ENCODE data around the gene YARS1.

Gene YARS1

DNA sequence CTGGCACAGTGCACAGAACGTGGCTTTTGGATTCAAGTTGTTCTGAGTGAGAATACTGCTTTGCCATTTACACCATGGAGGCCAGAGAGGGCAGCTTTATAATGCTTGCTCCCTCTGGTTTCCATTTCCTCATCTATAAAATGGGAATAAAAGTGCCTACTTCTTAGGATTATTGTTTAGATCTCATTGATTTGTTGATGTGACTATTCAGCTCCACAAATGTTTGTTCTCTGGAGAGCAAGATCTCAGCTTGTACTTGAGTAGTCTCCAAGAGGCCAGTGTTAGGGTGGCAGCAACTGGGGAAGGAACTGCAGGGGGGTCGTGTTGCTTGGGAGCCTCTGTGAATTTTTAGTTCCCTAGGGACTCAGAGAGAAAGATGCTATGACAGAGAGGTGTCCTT is 55.2 kb downstream of the YARS1 start:
- no peaks in the 10 kb centered on the region for H3K9me2 ChIP-seq (replicated peaks; ENCODE audit: insufficient read depth, low read length)
- TF ChIP-seq, protein P1, sequence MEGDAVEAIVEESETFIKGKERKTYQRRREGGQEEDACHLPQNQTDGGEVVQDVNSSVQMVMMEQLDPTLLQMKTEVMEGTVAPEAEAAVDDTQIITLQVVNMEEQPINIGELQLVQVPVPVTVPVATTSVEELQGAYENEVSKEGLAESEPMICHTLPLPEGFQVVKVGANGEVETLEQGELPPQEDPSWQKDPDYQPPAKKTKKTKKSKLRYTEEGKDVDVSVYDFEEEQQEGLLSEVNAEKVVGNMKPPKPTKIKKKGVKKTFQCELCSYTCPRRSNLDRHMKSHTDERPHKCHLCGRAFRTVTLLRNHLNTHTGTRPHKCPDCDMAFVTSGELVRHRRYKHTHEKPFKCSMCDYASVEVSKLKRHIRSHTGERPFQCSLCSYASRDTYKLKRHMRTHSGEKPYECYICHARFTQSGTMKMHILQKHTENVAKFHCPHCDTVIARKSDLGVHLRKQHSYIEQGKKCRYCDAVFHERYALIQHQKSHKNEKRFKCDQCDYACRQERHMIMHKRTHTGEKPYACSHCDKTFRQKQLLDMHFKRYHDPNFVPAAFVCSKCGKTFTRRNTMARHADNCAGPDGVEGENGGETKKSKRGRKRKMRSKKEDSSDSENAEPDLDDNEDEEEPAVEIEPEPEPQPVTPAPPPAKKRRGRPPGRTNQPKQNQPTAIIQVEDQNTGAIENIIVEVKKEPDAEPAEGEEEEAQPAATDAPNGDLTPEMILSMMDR (IDR thresholded peaks at IDR 0.05; ENCODE audit: low read length), result no peak
- TF ChIP-seq EZH2 (optimal IDR thresholded peaks at IDR 0.05; ENCODE audit: low read depth, low read length) (no peak), EZH2phosphoT487 (IDR thresholded peaks at IDR 0.05; ENCODE audit: low read length) (no peak)
- H3K36me3 ChIP-seq (replicated peaks; ENCODE audit: insufficient read depth, low read length), result no peaks in the 10 kb centered on the region
- no peak overlapping the region for H2AFZ ChIP-seq (ENCODE audit: low read length)
- no peaks in the 10 kb centered on the region for H3F3A ChIP-seq (ENCODE audit: insufficient read depth, low read length)
- H3K9me3 ChIP-seq (replicated peaks; ENCODE audit: insufficient read depth, low read length), result no peaks in the 10 kb centered on the region
- H3K4me2 ChIP-seq (ENCODE audit: low read depth, low read length), result no peak overlapping the region
- H3K27ac ChIP-seq (ENCODE audit: low read length), result no peak overlapping the region
- peaks cover 7% of the 10 kb centered on the region; the same call in 1 of the 2 replicates for H3K79me2 ChIP-seq (ENCODE audit: low read length)
- no peak overlapping the region for H3K9ac ChIP-seq (ENCODE audit: low read length)
- DNase-seq, result no peak
- H4K20me1 ChIP-seq (ENCODE audit: insufficient read depth, low read length), result no peaks in the 10 kb centered on the region
- H3K4me3 ChIP-seq (ENCODE audit: low read length), result no peak overlapping the region
- H3K4me1 ChIP-seq (ENCODE audit: low read length), result 0 out of 2 replicates have a peak, but pooled peaks cover 3% of the 10 kb centered on the region
- no peaks in the 10 kb centered on the region for H3K27me3 ChIP-seq (replicated peaks; ENCODE audit: insufficient read depth, low read length)

DNA sequence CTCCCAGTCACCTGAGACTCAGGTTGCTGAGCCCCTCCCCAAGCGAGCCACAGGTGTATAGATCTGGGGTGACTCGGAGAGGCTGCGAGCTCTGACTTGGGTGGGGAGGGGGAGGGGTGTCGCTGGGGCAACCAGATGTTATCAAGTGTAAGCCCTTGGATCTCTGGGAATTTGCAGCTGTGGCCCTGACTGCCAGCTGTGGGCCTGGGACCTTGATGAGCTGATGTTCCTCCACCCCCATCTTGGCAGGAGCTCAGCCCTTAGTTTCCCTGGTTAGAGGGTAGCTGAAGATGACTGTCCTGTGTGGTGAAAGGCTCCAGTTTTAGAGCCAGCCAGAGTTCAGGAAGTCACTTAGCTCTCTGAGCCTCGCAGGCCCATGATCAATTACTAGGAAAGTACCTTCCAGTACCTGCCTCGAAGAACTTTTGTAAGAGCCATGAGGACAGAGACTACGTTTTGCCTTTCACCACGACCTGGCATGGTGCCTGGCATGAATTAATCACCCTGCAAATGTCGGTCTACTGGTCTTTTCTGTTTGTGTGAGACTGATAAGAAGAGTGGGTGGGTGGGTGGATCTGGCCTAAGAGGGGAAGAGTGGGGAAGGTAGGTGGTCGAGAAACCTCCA is 55.8 kb downstream of the YARS1 start:
- H3K4me2 ChIP-seq (ENCODE audit: low read depth, low read length), result no peak overlapping the region
- H2AFZ ChIP-seq (ENCODE audit: low read length), result no peak overlapping the region
- H3K4me3 ChIP-seq (ENCODE audit: low read length), result no peak overlapping the region
- no peaks in the 10 kb centered on the region for H3K9me3 ChIP-seq (replicated peaks; ENCODE audit: insufficient read depth, low read length)
- H3K27ac ChIP-seq (ENCODE audit: low read length), result no peak overlapping the region
- H3K36me3 ChIP-seq (replicated peaks; ENCODE audit: insufficient read depth, low read length), result no peaks in the 10 kb centered on the region
- peaks cover 7% of the 10 kb centered on the region; the same call in 1 of the 2 replicates for H3K79me2 ChIP-seq (ENCODE audit: low read length)
- no peak for DNase-seq
- no peaks in the 10 kb centered on the region for H3K9me2 ChIP-seq (replicated peaks; ENCODE audit: insufficient read depth, low read length)
- no peaks in the 10 kb centered on the region for H4K20me1 ChIP-seq (ENCODE audit: insufficient read depth, low read length)
- no peaks in the 10 kb centered on the region for H3F3A ChIP-seq (ENCODE audit: insufficient read depth, low read length)
- H3K9ac ChIP-seq (ENCODE audit: low read length), result no peak overlapping the region
- no peaks in the 10 kb centered on the region for H3K27me3 ChIP-seq (replicated peaks; ENCODE audit: insufficient read depth, low read length)
- H3K4me1 ChIP-seq (ENCODE audit: low read length), result 0 out of 2 replicates have a peak, but pooled peaks cover 3% of the 10 kb centered on the region
- TF ChIP-seq, protein P1 (IDR thresholded peaks at IDR 0.05; ENCODE audit: low read length), result no peak
- TF ChIP-seq EZH2phosphoT487 (IDR thresholded peaks at IDR 0.05; ENCODE audit: low read length) (no peak), EZH2 (optimal IDR thresholded peaks at IDR 0.05; ENCODE audit: low read depth, low read length) (no peak)

DNA sequence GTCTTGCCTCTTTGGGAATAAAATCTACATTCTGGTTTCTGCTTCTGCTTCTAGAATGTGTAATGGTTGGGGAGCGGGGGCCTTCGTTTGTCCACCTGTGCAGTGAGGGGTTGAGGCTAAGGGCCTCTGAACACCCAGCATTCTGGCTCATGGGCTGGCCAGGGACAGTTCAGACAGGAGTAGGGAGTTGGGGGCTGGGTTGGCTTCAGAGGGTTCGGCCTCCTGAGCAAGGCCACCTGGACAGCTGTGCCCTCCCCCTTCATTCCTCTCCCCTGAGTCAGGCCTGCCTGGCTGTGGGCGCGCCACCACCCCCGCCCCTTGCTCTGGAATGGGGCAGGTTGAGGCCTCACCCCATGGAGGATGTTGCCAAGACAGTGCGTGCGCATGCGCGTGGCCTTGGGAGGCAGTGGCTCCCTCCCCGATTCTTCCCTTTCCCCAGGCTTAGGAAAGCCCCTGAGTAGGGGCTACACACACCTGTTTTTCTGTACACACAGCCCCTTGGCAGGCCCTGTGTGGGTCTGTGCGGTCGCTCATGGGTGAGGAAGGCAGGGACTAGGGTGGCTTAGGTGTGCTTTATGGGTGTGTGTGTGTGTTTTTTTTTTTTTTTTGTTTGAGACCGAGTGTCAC is 57.0 kb downstream of the YARS1 start:
- H2AFZ ChIP-seq (ENCODE audit: low read length), result no peak overlapping the region
- H4K20me1 ChIP-seq (ENCODE audit: insufficient read depth, low read length), result no peaks in the 10 kb centered on the region
- no peak overlapping the region for H3K9ac ChIP-seq (ENCODE audit: low read length)
- H3K27ac ChIP-seq (ENCODE audit: low read length), result no peak overlapping the region
- no peaks in the 10 kb centered on the region for H3K9me3 ChIP-seq (replicated peaks; ENCODE audit: insufficient read depth, low read length)
- no peak for DNase-seq
- H3K27me3 ChIP-seq (replicated peaks; ENCODE audit: insufficient read depth, low read length), result no peaks in the 10 kb centered on the region
- H3K9me2 ChIP-seq (replicated peaks; ENCODE audit: insufficient read depth, low read length), result no peaks in the 10 kb centered on the region
- 0 out of 2 replicates have a peak, but pooled peaks cover 3% of the 10 kb centered on the region for H3K4me1 ChIP-seq (ENCODE audit: low read length)
- H3K79me2 ChIP-seq (ENCODE audit: low read length), result peaks cover 7% of the 10 kb centered on the region; the same call in 1 of the 2 replicates
- TF ChIP-seq EZH2 (optimal IDR thresholded peaks at IDR 0.05; ENCODE audit: low read depth, low read length) (no peak), EZH2phosphoT487 (IDR thresholded peaks at IDR 0.05; ENCODE audit: low read length) (no peak)
- TF ChIP-seq, protein P1 (IDR thresholded peaks at IDR 0.05; ENCODE audit: low read length), result no peak
- H3K4me2 ChIP-seq (ENCODE audit: low read depth, low read length), result no peak overlapping the region
- H3K36me3 ChIP-seq (replicated peaks; ENCODE audit: insufficient read depth, low read length), result no peaks in the 10 kb centered on the region
- no peaks in the 10 kb centered on the region for H3F3A ChIP-seq (ENCODE audit: insufficient read depth, low read length)
- H3K4me3 ChIP-seq (ENCODE audit: low read length), result no peak overlapping the region
